Activated CD4-positive, CD25-positive, alpha-beta regulatory T cell treated with anti-CD3 and anti-CD28 coated beads, Interleukin-2, amount 50 U/mL, for 72 hours (primary cell): ENCODE results near the gene SIL1.
"Not testable (repeated sequence)": the region's sequence is repeated elsewhere in the genome, so short reads cannot be mapped to it uniquely, and the experiment has no call there.

Experiments used
- DNase-seq: peaks from one replicate; pipeline ENCODE4 v3.0.0; 2021

SIL1 gene

GRCh38 chr5:139103762-139104161 is 94.4 kb downstream of the SIL1 start:
- no peak for DNase-seq

- no peak for DNase-seq
Observed at GRCh38 chr5:139100825-139101224, 97.3 kb downstream of the SIL1 start.

GRCh38 chr5:139094154-139095131 is 103.7 kb downstream of the SIL1 start:
- DNase-seq, result no peak

GRCh38 chr5:139092741-139093343 is 105.3 kb downstream of the SIL1 start:
- no peak for DNase-seq

GRCh38 chr5:139091439-139092156 is 106.6 kb downstream of the SIL1 start:
- DNase-seq, result no peak

GRCh38 chr5:139090581-139090980 is 107.6 kb downstream of the SIL1 start:
- DNase-seq, result no peak

- no peak for DNase-seq
Observed at GRCh38 chr5:139088024-139088423, 110.1 kb downstream of the SIL1 start.

GRCh38 chr5:139082813-139083498 is 115.2 kb downstream of the SIL1 start:
- no peak for DNase-seq

- no peak for DNase-seq
Observed at GRCh38 chr5:139079991-139080610, 118.1 kb downstream of the SIL1 start.

- DNase-seq, result no peak
Observed at GRCh38 chr5:139079225-139079990, 118.8 kb downstream of the SIL1 start.

GRCh38 chr5:139078345-139078744 is 119.8 kb downstream of the SIL1 start:
- no peak for DNase-seq

GRCh38 chr5:139077899-139078298 is 120.3 kb downstream of the SIL1 start:
- DNase-seq, result no peak

- no peak for DNase-seq
Observed at GRCh38 chr5:139076111-139076510, 122.1 kb downstream of the SIL1 start.

GRCh38 chr5:139075066-139076050 is 122.8 kb downstream of the SIL1 start:
- DNase-seq, result no peak

GRCh38 chr5:139073956-139074355 is 124.2 kb downstream of the SIL1 start:
- DNase-seq, result not testable (repeated sequence)

- DNase-seq, result no peak
Observed at GRCh38 chr5:139068494-139069151, 129.5 kb downstream of the SIL1 start.

- DNase-seq, result no peak
Observed at GRCh38 chr5:139068060-139068459, 130.1 kb downstream of the SIL1 start.

- no peak for DNase-seq
Observed at GRCh38 chr5:139065306-139065705, 132.9 kb downstream of the SIL1 start.

- DNase-seq, result no peak
Observed at GRCh38 chr5:139064613-139065012, 133.6 kb downstream of the SIL1 start.

GRCh38 chr5:139063664-139064054 is 134.5 kb downstream of the SIL1 start:
- DNase-seq, result no peak
